ENCODE measurements around the gene MAPK4. TPM values are rescaled to one million over a fixed set of nuclear protein-coding genes. Genes with fewer than 3 reads are reported as not detected.
"Not testable (repeated sequence)": the region's sequence is repeated elsewhere in the genome, so short reads cannot be mapped to it uniquely, and the experiment has no call there.

MAPK4 gene
- 0.25 TPM for total RNA-seq

GRCh38 chr18:50559752-50560680 is at the start of gene MAPK4:
MAPK4 (plus strand) TSS chr18:50560087; CDS start chr18:50663959, 103,872 bp downstream.
- ATAC-seq: peak; percentile 92
- DNase-seq (ENCODE audit: low spot score): peak; percentile 74

- ATAC-seq; DNase-seq (ENCODE audit: low spot score): not testable (repeated sequence)
Observed at GRCh38 chr18:50517277-50517676, 42.6 kb upstream of the MAPK4 start.

- ATAC-seq (no peak), DNase-seq (ENCODE audit: low spot score) (no peak)
Observed at GRCh38 chr18:50518787-50519546, 40.9 kb upstream of the MAPK4 start.

- no peak for ATAC-seq
- DNase-seq (ENCODE audit: low spot score): no peak
Observed at GRCh38 chr18:50523165-50523564, 36.7 kb upstream of the MAPK4 start.

GRCh38 chr18:50527636-50528307 is 32.1 kb upstream of the MAPK4 start:
- ATAC-seq: peak; percentile 97

GRCh38 chr18:50528806-50529205 is 31.1 kb upstream of the MAPK4 start:
- DNase-seq (ENCODE audit: low spot score): no peak
- no peak for ATAC-seq

More at GRCh38 chr18:50527636-50528307, 32.1 kb upstream of the MAPK4 start:
- peak; percentile 66 for DNase-seq (ENCODE audit: low spot score)

GRCh38 chr18:50533822-50534221 is 26.1 kb upstream of the MAPK4 start:
- not testable (repeated sequence) for ATAC-seq; DNase-seq (ENCODE audit: low spot score)

- not testable (repeated sequence) for ATAC-seq; DNase-seq (ENCODE audit: low spot score)
Observed at GRCh38 chr18:50544476-50544875, 15.4 kb upstream of the MAPK4 start.

GRCh38 chr18:50545936-50546335 is 14.0 kb upstream of the MAPK4 start:
- DNase-seq (ENCODE audit: low spot score) (no peak), ATAC-seq (no peak)

- ATAC-seq: no peak
- DNase-seq (ENCODE audit: low spot score): no peak
Observed at GRCh38 chr18:50548160-50548559, 11.7 kb upstream of the MAPK4 start.

- not testable (repeated sequence) for DNase-seq (ENCODE audit: low spot score); ATAC-seq
Observed at GRCh38 chr18:50551651-50552050, 8.2 kb upstream of the MAPK4 start.

GRCh38 chr18:50558157-50558556 is 1.7 kb upstream of the MAPK4 start:
- ATAC-seq (no peak), DNase-seq (ENCODE audit: low spot score) (no peak)

- DNase-seq (ENCODE audit: low spot score) (peak; percentile 45), ATAC-seq (peak; percentile 47)
Observed at GRCh38 chr18:50558948-50559751, 737 bp upstream of the MAPK4 start.

GRCh38 chr18:50560681-50561629 is 1.1 kb downstream of the MAPK4 start:
- ATAC-seq (peak; percentile 38), DNase-seq (ENCODE audit: low spot score) (peak; percentile 46)

- ATAC-seq; DNase-seq (ENCODE audit: low spot score): not testable (repeated sequence)
Observed at GRCh38 chr18:50562258-50562657, 2.4 kb downstream of the MAPK4 start.

GRCh38 chr18:50562686-50563085 is 2.8 kb downstream of the MAPK4 start:
- DNase-seq (ENCODE audit: low spot score): no peak
- no peak for ATAC-seq

- DNase-seq (ENCODE audit: low spot score): no peak
- no peak for ATAC-seq
Observed at GRCh38 chr18:50563376-50563775, 3.5 kb downstream of the MAPK4 start.

- DNase-seq (ENCODE audit: low spot score): no peak
- ATAC-seq: no peak
Observed at GRCh38 chr18:50569930-50570329, 10.0 kb downstream of the MAPK4 start.

- ATAC-seq (no peak), DNase-seq (ENCODE audit: low spot score) (no peak)
Observed at GRCh38 chr18:50571606-50572005, 11.7 kb downstream of the MAPK4 start.

Measured in left lobe of liver (tissue), 2 donors.